Endothelial cell of umbilical vein (primary cell): ENCODE measurements around the gene CDK5RAP2. TPM values are rescaled to one million over a fixed set of nuclear protein-coding genes. Genes with fewer than 3 reads are reported as not detected.

Source experiments
- BruUV-seq: library from RNA; stranded (reverse); fragments of 400-500 nt; replicated peaks from 2 replicates; lab custom pipeline; 2021; lab: Mats Ljungman, UMichigan
- CTCF ChIA-PET: fragments of 300-600, 350-600 bp; sonication (Branson Sonifier 250); formaldehyde crosslinking; loops from one replicate; lab custom pipeline; 2021; ENCODE audit warnings: antibody characterized with exemption, inconsistent platforms; lab: Charles Lee
- POLR2A ChIA-PET: fragments of 300-600, 350-600 bp; sonication (Branson Sonifier 250); formaldehyde crosslinking; loops from one replicate; lab custom pipeline; 2021; ENCODE audit warnings: antibody characterized with exemption, inconsistent platforms; lab: Charles Lee
- DNase-seq: peaks from one replicate; pipeline ENCODE4 v3.0.0-alpha.2; 2011; ENCODE audit warnings: low read depth, low spot score
- FAIRE-seq: peaks from 2 replicates; lab custom pipeline; 2011; peaks lifted over from hg19 to GRCh38; lab: Jason Lieb, UNC
- H2AFZ ChIP-seq: 2 replicates; pipeline ENCODE4 v1.6.0; 2012; ENCODE audit warnings: low read depth, low read length, control low read depth, inconsistent platforms
- H3K27ac ChIP-seq: 2 replicates; pipeline ENCODE4 v1.5.1; 2011; ENCODE audit warnings: low read depth, mild to moderate bottlenecking, control low read depth, low read length, moderate library complexity; ENCODE audit not compliant: insufficient read depth
- H3K27me3 ChIP-seq, 2 experiments: 2 replicates each; pipeline versions ENCODE4 v1.6.0 to v1.6.1; 2011; ENCODE audit warnings: low read length in 2 of 2, mixed read lengths in 1 of 2; ENCODE audit not compliant: control insufficient read depth in 2 of 2, insufficient read depth in 2 of 2
- H3K36me3 ChIP-seq, 2 experiments: 2 replicates in 1 of 2; 3 replicates in 1 of 2; pipeline ENCODE4 v1.5.1; 2011; ENCODE audit warnings: low read length in 2 of 2, mild to moderate bottlenecking in 1 of 2, moderate library complexity in 1 of 2; ENCODE audit not compliant: control insufficient read depth in 2 of 2, insufficient read depth in 2 of 2; ENCODE audit errors: extremely low read depth in 1 of 2
- H3K4me1 ChIP-seq: 3 replicates; pipeline ENCODE4 v1.5.1; 2011; ENCODE audit warnings: mild to moderate bottlenecking, low read length; ENCODE audit not compliant: control insufficient read depth, insufficient read depth; ENCODE audit errors: extremely low read depth
- H3K4me2 ChIP-seq: 2 replicates; pipeline ENCODE4 v1.6.1; 2011; ENCODE audit warnings: low read length, control low read depth, mixed read lengths; ENCODE audit not compliant: insufficient read depth
- H3K4me3 ChIP-seq, 3 experiments: fragments of 200-600 bp in 1 of 3; sonication (generic), shearing (Covaris generic) in 1 of 3; replicated peaks in 1 of 3; 2 replicates each; pipeline ENCODE4 v1.5.1; 2011 to 2016; ENCODE audit warnings: control low read depth in 3 of 3, low read length in 3 of 3, mild to moderate bottlenecking in 2 of 3, inconsistent platforms in 1 of 3, low read depth in 1 of 3, moderate library complexity in 1 of 3; ENCODE audit not compliant: insufficient read depth in 1 of 3
- H3K79me2 ChIP-seq: 2 replicates; pipeline ENCODE4 v1.6.0; 2012; ENCODE audit warnings: low read length, inconsistent platforms; ENCODE audit not compliant: control insufficient read depth, insufficient read depth
- H3K9ac ChIP-seq: replicated peaks from 2 replicates; pipeline ENCODE3; 2011; ENCODE audit warnings: low read length, control low read depth; ENCODE audit not compliant: insufficient read depth; ENCODE audit errors: extremely low read depth
- H3K9me1 ChIP-seq: replicated peaks from 3 replicates; pipeline ENCODE4 v1.6.0; 2011; ENCODE audit warnings: mild to moderate bottlenecking, low read length; ENCODE audit not compliant: control insufficient read depth, insufficient read depth; ENCODE audit errors: extremely low read depth
- H3K9me3 ChIP-seq: replicated peaks from 2 replicates; pipeline ENCODE4 v1.5.1; 2012; ENCODE audit warnings: low read length, inconsistent platforms; ENCODE audit not compliant: control insufficient read depth, insufficient read depth
- H4K20me1 ChIP-seq: replicated peaks from 2 replicates; pipeline ENCODE3; 2011; ENCODE audit warnings: mild to moderate bottlenecking, low read length; ENCODE audit not compliant: control insufficient read depth, insufficient read depth; ENCODE audit errors: extremely low read depth
- CTCF ChIP-seq, 2 donors: IDR thresholded peaks; 1 replicate in 1 of 2; 2 replicates in 1 of 2; pipeline ENCODE4 v1.5.1; 2011; ENCODE audit warnings: low read length in 2 of 2, mild to moderate bottlenecking in 2 of 2, moderate library complexity in 2 of 2, control low read depth in 1 of 2, inconsistent platforms in 1 of 2, low read depth in 1 of 2; ENCODE audit not compliant: insufficient read depth in 1 of 2; ENCODE audit errors: extremely low read depth in 1 of 2
- EZH2 ChIP-seq: IDR thresholded peaks from 2 replicates; pipeline ENCODE4 v1.6.1; 2012; ENCODE audit warnings: borderline replicate concordance, low read depth, mild to moderate bottlenecking, moderate library complexity, low read length, inconsistent platforms; ENCODE audit not compliant: severe bottlenecking
- FOS ChIP-seq: IDR thresholded peaks from 2 replicates; pipeline ENCODE4 v1.6.1; 2011; ENCODE audit warnings: mild to moderate bottlenecking, low read length, moderate library complexity, borderline replicate concordance; ENCODE audit not compliant: insufficient read depth
- GATA2 ChIP-seq: IDR thresholded peaks from 2 replicates; pipeline ENCODE4 v1.7.0; 2011; ENCODE audit warnings: low read depth, mild to moderate bottlenecking, moderate library complexity, mixed read lengths, low read length; ENCODE audit not compliant: insufficient read length, insufficient read depth
- JUN ChIP-seq: IDR thresholded peaks from 2 replicates; pipeline ENCODE4 v1.6.1; 2011; ENCODE audit warnings: borderline replicate concordance, low read depth; ENCODE audit not compliant: insufficient read length, insufficient read depth
- MAX ChIP-seq: IDR thresholded peaks from 2 replicates; pipeline ENCODE4 v1.6.1; 2011; ENCODE audit not compliant: insufficient read depth, insufficient read length
- MYC ChIP-seq: IDR thresholded peaks from one replicate; pipeline ENCODE4 v1.6.1; 2011; ENCODE audit warnings: mild to moderate bottlenecking, low read depth, low read length
- POLR2A ChIP-seq: IDR thresholded peaks from 2 replicates; pipeline ENCODE4 v1.6.1; 2012; ENCODE audit warnings: low read depth, mild to moderate bottlenecking, control low read depth, low read length
- POLR2AphosphoS5 ChIP-seq: IDR thresholded peaks from 2 replicates; pipeline ENCODE4 v1.6.1; 2012; ENCODE audit warnings: low read depth, mild to moderate bottlenecking, control low read depth, low read length, moderate library complexity; ENCODE audit not compliant: insufficient read depth
- dilution Hi-C: fragments of 300-500 bp; cut with MboI; formaldehyde crosslinking; loops from one replicate; pipeline ENCODE4 v1.15.0; 2019; ENCODE audit warnings: low sequenced_read_pairs; ENCODE audit not compliant: extremely low pct_ligation_motif_present
- intact Hi-C: fragments of 100-400 bp; cut with micrococcal nuclease; formaldehyde crosslinking; loops from one replicate; pipeline ENCODE4 v1.10.0; 2022
- polyA plus RNA-seq, 4 experiments: library from polyadenylated mRNA; depleted of rRNA in 3 of 4; stranded (reverse) in 3 of 4; unstranded in 1 of 4; fragments of >200 nt; gene quantifications; 2 replicates each; pipeline versions ENCODE4 v1.2.1 to v1.2.3, GENCODE V29; 2011 to 2012; ENCODE audit warnings: missing spikeins in 1 of 4
- total RNA-seq: library from RNA; stranded (reverse); gene quantifications from 2 replicates; pipeline ENCODE4 v1.2.3, GENCODE V29; 2021

Gene CDK5RAP2
- total and polyA plus RNA-seq, 2 donors (not counting 3 experiments of a cell fraction or from before 2014, with no cell fraction given) = 17.5 to 56.7 TPM

- no peaks in the 10 kb centered on the region for H4K20me1 ChIP-seq
- H3K27me3 ChIP-seq = no peaks in the 10 kb centered on the region
- CTCF ChIA-PET = no interaction called here
- H3K9me3 ChIP-seq = no peaks in the 10 kb centered on the region
- POLR2A ChIA-PET = no interaction called here
- no peaks in the 10 kb centered on the region for H3K79me2 ChIP-seq
- no peaks in the 10 kb centered on the region for H3K9me1 ChIP-seq
- dilution Hi-C loops (no loop called here), intact Hi-C loops (no loop called here)
- H3K27ac ChIP-seq = no peak overlapping the region
- no peak overlapping the region for H3K4me3 ChIP-seq
- H3K36me3 ChIP-seq = peaks cover 3 to 26% of the 10 kb centered on the region in 2 experiments
- no peak for DNase-seq
- BruUV-seq = no TSS peak
- H2AFZ ChIP-seq = no peak overlapping the region
- no peak overlapping the region for H3K4me2 ChIP-seq
- TF ChIP-seq GATA2 (no peak), JUN (no peak), MYC (no peak), EZH2 (no peak), MAX (no peak), FOS (no peak), POLR2AphosphoS5 (no peak), POLR2A (no peak), CTCF (IDR thresholded peaks at IDR 0.05; ENCODE audit: extremely low read depth in 1 of 2, insufficient read depth in 1 of 2, low read depth in 1 of 2, low read length in 2 of 2) (no peak)
- no peak overlapping the region for H3K9ac ChIP-seq
- H3K4me1 ChIP-seq = no peaks in the 10 kb centered on the region
- FAIRE-seq = no peak
Measured at GRCh38 chr9:120528327-120528726, 51.6 kb downstream of the CDK5RAP2 start.
